Ramos (cell line): ENCODE measurements around the gene POU2F1.
"Not testable (repeated sequence)": the region's sequence is repeated elsewhere in the genome, so short reads cannot be mapped to it uniquely, and the experiment has no call there.

Experiments
- in situ Hi-C: fragments of 300-500 bp; cut with MboI; formaldehyde crosslinking; loops from one replicate; pipeline ENCODE4 v1.14.3; 2022; ENCODE audit warnings: low sequenced_read_pairs; ENCODE audit not compliant: unreplicated experiment

The POU2F1 gene

GRCh38 chr1:167229719-167230385 is 9.2 kb downstream of the POU2F1 start:
- in situ Hi-C loops = no loop called here

- in situ Hi-C loops = no loop called here
Measured at GRCh38 chr1:167230437-167230836, 9.8 kb downstream of the POU2F1 start.

- in situ Hi-C loops = no loop called here
Measured at GRCh38 chr1:167231873-167232450, 11.3 kb downstream of the POU2F1 start.

GRCh38 chr1:167232801-167233200 is 12.1 kb downstream of the POU2F1 start:
- in situ Hi-C loops = no loop called here

- in situ Hi-C loops = no loop called here
Measured at GRCh38 chr1:167233373-167233772, 12.7 kb downstream of the POU2F1 start.

- in situ Hi-C loops = no loop called here
Measured at GRCh38 chr1:167237000-167237399, 16.3 kb downstream of the POU2F1 start.

- in situ Hi-C loops = no loop called here
Measured at GRCh38 chr1:167238713-167239112, 18.0 kb downstream of the POU2F1 start.

- in situ Hi-C loops = no loop called here
Measured at GRCh38 chr1:167239257-167239656, 18.6 kb downstream of the POU2F1 start.

- in situ Hi-C loops = no loop called here
Measured at GRCh38 chr1:167244244-167244643, 23.6 kb downstream of the POU2F1 start.

- in situ Hi-C loops = not testable (repeated sequence)
Measured at GRCh38 chr1:167245168-167245567, 24.5 kb downstream of the POU2F1 start.

- in situ Hi-C loops = no loop called here
Measured at GRCh38 chr1:167246971-167247370, 26.3 kb downstream of the POU2F1 start.

GRCh38 chr1:167247754-167248153 is 27.1 kb downstream of the POU2F1 start:
- in situ Hi-C loops = no loop called here

GRCh38 chr1:167248707-167249642 is 28.3 kb downstream of the POU2F1 start:
- in situ Hi-C loops = no loop called here

- in situ Hi-C loops = no loop called here
Measured at GRCh38 chr1:167249702-167250101, 29.0 kb downstream of the POU2F1 start.

GRCh38 chr1:167250482-167250881 is 29.8 kb downstream of the POU2F1 start:
- in situ Hi-C loops = no loop called here

- in situ Hi-C loops = no loop called here
Measured at GRCh38 chr1:167251472-167251871, 30.8 kb downstream of the POU2F1 start.

GRCh38 chr1:167252986-167253385 is 32.3 kb downstream of the POU2F1 start:
- in situ Hi-C loops = no loop called here

- in situ Hi-C loops = no loop called here
Measured at GRCh38 chr1:167258858-167259257, 38.2 kb downstream of the POU2F1 start.

- in situ Hi-C loops = loop anchor here (10.0 kb wide), 1 partner anchor 272 kb away; no protein-coding TSS in a partner anchor
Measured at GRCh38 chr1:167262836-167263235, 42.1 kb downstream of the POU2F1 start.

GRCh38 chr1:167263344-167263743 is 42.7 kb downstream of the POU2F1 start:
- in situ Hi-C loops = loop anchor here (10.0 kb wide), 1 partner anchor 271 kb away; no protein-coding TSS in a partner anchor
